ENCODE results near the gene PPP3R1. TPM values are rescaled to one million over a fixed set of nuclear protein-coding genes. Genes with fewer than 3 reads are reported as not detected.

PPP3R1 gene
- total and polyA plus RNA-seq, 9 of the 15 experiments (the other 6 are each of a cell fraction or from before 2014, with no cell fraction given), result 3.7 to 70.0 (median 24.8) TPM

GRCh38 chr2:68157402-68158133, 94.8 kb downstream of the PPP3R1 start, which contains the start of gene PNO1 (continued):
- no peak for TF ChIP-seq ZBTB5 (IDR thresholded peaks at IDR 0.05)
- no peak for TF ChIP-seq ZNF707 (CRISPR knock-in tag; conservative IDR thresholded peaks at IDR 0.05)
- no peak for TF ChIP-seq ZBTB1 (CRISPR knock-in tag; IDR thresholded peaks at IDR 0.05; ENCODE audit: borderline replicate concordance, low read depth)
- TF ChIP-seq ELF1 (tag; IDR thresholded peaks at IDR 0.05), result peak; percentile 66
- TF ChIP-seq SMAD4 (CRISPR knock-in tag; conservative IDR thresholded peaks at IDR 0.05), result 0 out of 2 replicates have a peak, but pooled peaks have one; percentile 28
- TF ChIP-seq E2F3 (CRISPR knock-in tag; IDR thresholded peaks at IDR 0.05), result no peak
- TF ChIP-seq MBD2 (IDR thresholded peaks at IDR 0.05; ENCODE audit: borderline replicate concordance, low read depth), result peak; percentile 35; the same call in 1 of the 2 replicates
- 0 out of 2 replicates have a peak, but pooled peaks have one; percentile 57 for TF ChIP-seq KLF1 (tag; IDR thresholded peaks at IDR 0.05)
- TF ChIP-seq PRPF4 (IDR thresholded peaks at IDR 0.05; ENCODE audit: insufficient read depth, low read depth, low read length, poor library complexity, severe bottlenecking), result no peak
- TF ChIP-seq SMAD2 (IDR thresholded peaks at IDR 0.05; ENCODE audit: low read depth, low read length), result no peak
- no peak for TF ChIP-seq ELF2 (CRISPR knock-in tag; IDR thresholded peaks at IDR 0.05)
- TF ChIP-seq JUND (IDR thresholded peaks at IDR 0.05; ENCODE audit: borderline replicate concordance, low read depth, low read length), result peak; percentile 18; the same call in 1 of the 2 replicates
- peak; percentile 37; the same call in 2 of the 3 replicates for TF ChIP-seq JUND (tag; IDR thresholded peaks at IDR 0.05; ENCODE audit: borderline replicate concordance, low read depth, low read length)
- no peak for TF ChIP-seq ZC3H8 (IDR thresholded peaks at IDR 0.05)
- peak; percentile 87 for TF ChIP-seq HDAC2 (IDR thresholded peaks at IDR 0.05)
- TF ChIP-seq ZHX1 (conservative IDR thresholded peaks at IDR 0.05; ENCODE audit: low read length), result 0 out of 2 replicates have a peak, but pooled peaks have one; percentile 56
- TF ChIP-seq KLF13 (tag; IDR thresholded peaks at IDR 0.05; ENCODE audit: borderline replicate concordance, low read depth), result peak; percentile 55; the same call in 1 of the 2 replicates
- TF ChIP-seq NR2C1 (IDR thresholded peaks at IDR 0.05), result no peak
- TF ChIP-seq NR2C1 (tag; IDR thresholded peaks at IDR 0.05), result peak; percentile 59
- TF ChIP-seq PHB (CRISPR knock-in tag; IDR thresholded peaks at IDR 0.05), result no peak
- no peak for TF ChIP-seq MLX (CRISPR knock-in tag; conservative IDR thresholded peaks at IDR 0.05)
- no peak for TF ChIP-seq ZNF398 (CRISPR knock-in tag; IDR thresholded peaks at IDR 0.05)

Measured in K562 (cell line).